ENCODE data around the gene DMBT1. TPM values are rescaled to one million over a fixed set of nuclear protein-coding genes. Genes with fewer than 3 reads are reported as not detected.

The DMBT1 gene
- total RNA-seq, 2 experiments from 2014 or later = not detected

DNA sequence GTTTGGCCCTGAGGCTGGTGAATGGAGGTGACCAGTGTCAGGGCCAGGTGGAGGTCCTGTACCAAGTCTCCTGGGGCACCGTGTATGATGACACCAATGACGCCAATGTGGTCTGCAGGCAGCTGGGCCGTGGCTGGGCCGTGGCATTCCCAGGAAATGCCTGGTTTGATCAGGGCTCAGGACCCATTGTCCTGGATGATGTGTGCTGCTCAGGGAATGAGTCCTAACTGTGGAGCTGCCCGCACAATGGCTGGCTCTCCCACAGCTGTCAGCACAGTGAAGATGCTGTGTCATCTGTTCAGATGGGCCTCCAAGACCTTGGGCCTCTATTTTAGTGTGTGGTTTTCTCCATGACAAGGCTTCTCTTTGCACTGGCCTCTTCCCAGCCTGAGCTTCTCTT is 64.0 kb downstream of the DMBT1 start:
- H3K9me3 Mint-ChIP-seq = no peaks in the 10 kb centered on the region

DNA sequence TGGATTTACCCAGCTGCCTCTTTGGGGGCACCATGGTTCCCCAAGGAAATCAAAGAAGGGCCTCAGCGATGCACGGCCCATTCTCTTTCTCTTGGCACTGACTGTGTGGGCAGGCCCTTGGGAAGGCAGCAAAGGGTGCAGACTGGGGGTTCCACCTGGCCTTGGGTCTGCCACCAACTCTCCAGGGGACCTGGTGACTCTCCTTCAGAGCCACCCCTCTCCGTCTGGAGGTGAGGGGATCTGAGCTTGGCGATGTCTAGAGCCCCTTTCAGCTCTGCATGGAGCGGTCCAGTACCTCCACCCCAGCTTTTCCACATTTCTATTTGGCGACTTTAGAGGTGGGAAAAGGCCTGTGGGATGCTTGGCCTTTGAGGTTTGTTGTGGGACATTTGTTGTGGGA is 70.0 kb downstream of the DMBT1 start:
- no peak for ATAC-seq (ENCODE audit: poor library complexity)
- no peaks in the 10 kb centered on the region for H3K9me3 ChIP-seq (ENCODE audit: control insufficient read depth in 1 of 2, insufficient read depth in 1 of 2, low read length in 2 of 2)
- Mint-ChIP-seq H3K36me3 (ENCODE audit: low read depth) (no peaks in the 10 kb centered on the region), H3K27ac (no peak overlapping the region), H3K4me3 (no peak overlapping the region), H3K27me3 (peaks cover 12% of the 10 kb centered on the region), H3K9me3 (no peaks in the 10 kb centered on the region), H3K4me1 (ENCODE audit: low read depth) (no peaks in the 10 kb centered on the region)
- CTCF ChIA-PET = no interaction called here
- no peaks in the 10 kb centered on the region for H3K27me3 ChIP-seq (ENCODE audit: control insufficient read depth in 1 of 2, insufficient read depth in 2 of 2, low read length in 2 of 2)
- intact Hi-C loops (cut with DNase I, micrococcal nuclease) = no loop called here
- TF ChIP-seq, protein P1, sequence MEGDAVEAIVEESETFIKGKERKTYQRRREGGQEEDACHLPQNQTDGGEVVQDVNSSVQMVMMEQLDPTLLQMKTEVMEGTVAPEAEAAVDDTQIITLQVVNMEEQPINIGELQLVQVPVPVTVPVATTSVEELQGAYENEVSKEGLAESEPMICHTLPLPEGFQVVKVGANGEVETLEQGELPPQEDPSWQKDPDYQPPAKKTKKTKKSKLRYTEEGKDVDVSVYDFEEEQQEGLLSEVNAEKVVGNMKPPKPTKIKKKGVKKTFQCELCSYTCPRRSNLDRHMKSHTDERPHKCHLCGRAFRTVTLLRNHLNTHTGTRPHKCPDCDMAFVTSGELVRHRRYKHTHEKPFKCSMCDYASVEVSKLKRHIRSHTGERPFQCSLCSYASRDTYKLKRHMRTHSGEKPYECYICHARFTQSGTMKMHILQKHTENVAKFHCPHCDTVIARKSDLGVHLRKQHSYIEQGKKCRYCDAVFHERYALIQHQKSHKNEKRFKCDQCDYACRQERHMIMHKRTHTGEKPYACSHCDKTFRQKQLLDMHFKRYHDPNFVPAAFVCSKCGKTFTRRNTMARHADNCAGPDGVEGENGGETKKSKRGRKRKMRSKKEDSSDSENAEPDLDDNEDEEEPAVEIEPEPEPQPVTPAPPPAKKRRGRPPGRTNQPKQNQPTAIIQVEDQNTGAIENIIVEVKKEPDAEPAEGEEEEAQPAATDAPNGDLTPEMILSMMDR (IDR thresholded peaks at IDR 0.05) = no peak
- peak in 1 of 14 experiments; percentile 7 for DNase-seq
- H3K4me3 ChIP-seq (ENCODE audit: low read length) = no peak overlapping the region
- POLR2A ChIA-PET = no interaction called here
- H3K4me1 ChIP-seq (ENCODE audit: insufficient read depth, low read length) = no peaks in the 10 kb centered on the region
- no peak overlapping the region for H3K27ac ChIP-seq (ENCODE audit: low read depth in 1 of 2, low read length in 2 of 2)
- H3K36me3 ChIP-seq (ENCODE audit: insufficient read depth, low read length) = no peaks in the 10 kb centered on the region

More for the DNA sequence above, 64.0 kb downstream of the DMBT1 start:
- intact Hi-C loops (cut with DNase I, micrococcal nuclease) = no loop called here
- Mint-ChIP-seq H3K4me3 (no peak overlapping the region), H3K27ac (no peak overlapping the region), H3K27me3 (peaks cover 8% of the 10 kb centered on the region), H3K36me3 (ENCODE audit: low read depth) (no peaks in the 10 kb centered on the region), H3K4me1 (ENCODE audit: low read depth) (no peaks in the 10 kb centered on the region)
- Histone ChIP-seq H3K36me3 (ENCODE audit: insufficient read depth, low read length) (no peaks in the 10 kb centered on the region), H3K27me3 (ENCODE audit: control insufficient read depth in 1 of 2, insufficient read depth in 2 of 2, low read length in 2 of 2) (no peaks in the 10 kb centered on the region), H3K9me3 (ENCODE audit: control insufficient read depth in 1 of 2, insufficient read depth in 1 of 2, low read length in 2 of 2) (peaks cover 0 to 7% of the 10 kb centered on the region in 2 experiments), H3K4me3 (ENCODE audit: low read length) (no peak overlapping the region), H3K4me1 (ENCODE audit: insufficient read depth, low read length) (no peaks in the 10 kb centered on the region), H3K27ac (ENCODE audit: low read depth in 1 of 2, low read length in 2 of 2) (no peak overlapping the region)
- ChIA-PET CTCF (no interaction called here), POLR2A (no interaction called here)
- ATAC-seq (ENCODE audit: poor library complexity) (no peak), DNase-seq (no peak)
- TF ChIP-seq, protein P1 (IDR thresholded peaks at IDR 0.05) = no peak

- POLR2A ChIA-PET = no interaction called here
- Mint-ChIP-seq H3K9me3 (no peaks in the 10 kb centered on the region), H3K36me3 (ENCODE audit: low read depth) (no peaks in the 10 kb centered on the region), H3K27ac (no peak overlapping the region), H3K27me3 (peaks cover 17% of the 10 kb centered on the region), H3K4me3 (no peak overlapping the region), H3K4me1 (ENCODE audit: low read depth) (no peaks in the 10 kb centered on the region)
- Histone ChIP-seq H3K36me3 (ENCODE audit: insufficient read depth, low read length) (no peaks in the 10 kb centered on the region), H3K9me3 (ENCODE audit: control insufficient read depth in 1 of 2, insufficient read depth in 1 of 2, low read length in 2 of 2) (no peaks in the 10 kb centered on the region), H3K27me3 (ENCODE audit: control insufficient read depth in 1 of 2, insufficient read depth in 2 of 2, low read length in 2 of 2) (peaks cover 0 to 2% of the 10 kb centered on the region in 2 experiments), H3K4me1 (ENCODE audit: insufficient read depth, low read length) (no peaks in the 10 kb centered on the region), H3K27ac (ENCODE audit: low read depth in 1 of 2, low read length in 2 of 2) (no peak overlapping the region), H3K4me3 (ENCODE audit: low read length) (no peak overlapping the region)
- CTCF ChIA-PET = no interaction called here
- DNase-seq (peak in 1 of 14 experiments; percentile 25), ATAC-seq (ENCODE audit: poor library complexity) (no peak)
- intact Hi-C loops (cut with DNase I, micrococcal nuclease) = no loop called here
- TF ChIP-seq, protein P1 (IDR thresholded peaks at IDR 0.05) = no peak
These were observed 71.5 kb downstream of the DMBT1 start for GRCh38 chr10:122632031-122632430.

All from CD4-positive, alpha-beta T cell (primary cell).